GM23338 (cell line): Measurements from ENCODE around the gene IL20. TPM values are rescaled to one million over a fixed set of nuclear protein-coding genes. Genes with fewer than 3 reads are reported as not detected.

Source experiments
- ATAC-seq: fragments of 200-7000 bp; cut with Tn5 transposase; 3 replicates; pipeline ENCODE4 v1.9.1; 2020
- DNase-seq: peaks from one replicate; pipeline ENCODE4 v3.0.0-alpha.2; 2015; ENCODE audit warnings: low spot score
- H2AFZ ChIP-seq: fragments of 200-600 bp; sonication (generic); 2 replicates; pipeline ENCODE4 v1.8.0; 2016; ENCODE audit warnings: antibody characterized with exemption, mild to moderate bottlenecking, moderate library complexity
- H3F3A ChIP-seq: fragments of 200-600 bp; sonication (generic); replicated peaks from 2 replicates; pipeline ENCODE4 v1.8.0; 2017; ENCODE audit warnings: antibody characterized with exemption, mixed run types, low read depth
- H3K27ac ChIP-seq: fragments of 200-600 bp; sonication (generic); 2 replicates; pipeline ENCODE4 v1.6.1; 2016; ENCODE audit warnings: low read depth
- H3K27me3 ChIP-seq: fragments of 200-600 bp; sonication (generic); 2 replicates; pipeline ENCODE4 v1.8.0; 2016; ENCODE audit warnings: mild to moderate bottlenecking, mixed run types, moderate library complexity; ENCODE audit not compliant: insufficient read depth
- H3K36me3 ChIP-seq: fragments of 200-600 bp; sonication (generic); 2 replicates; pipeline ENCODE4 v1.8.0; 2016; ENCODE audit warnings: mild to moderate bottlenecking; ENCODE audit not compliant: insufficient read depth
- H3K4me1 ChIP-seq: fragments of 200-600 bp; sonication (generic); 2 replicates; pipeline ENCODE4 v1.8.0; 2016; ENCODE audit warnings: mild to moderate bottlenecking, moderate library complexity; ENCODE audit not compliant: insufficient read depth
- H3K4me2 ChIP-seq: fragments of 200-600 bp; sonication (generic); 2 replicates; pipeline ENCODE4 v1.7.1; 2017; ENCODE audit warnings: mixed run types
- H3K4me3 ChIP-seq: fragments of 200-600 bp; sonication (generic); 2 replicates; pipeline ENCODE4 v1.6.1; 2016; ENCODE audit warnings: mixed run types
- H3K79me2 ChIP-seq: fragments of 200-600 bp; sonication (generic); replicated peaks from 2 replicates; pipeline ENCODE4 v1.8.0; 2017; ENCODE audit warnings: mild to moderate bottlenecking; ENCODE audit not compliant: insufficient read depth
- H3K9me2 ChIP-seq: fragments of 200-600 bp; sonication (generic); 2 replicates; pipeline ENCODE4 v1.8.0; 2017; ENCODE audit not compliant: insufficient read depth
- H4K20me1 ChIP-seq: fragments of 200-600 bp; sonication (generic); replicated peaks from 2 replicates; pipeline ENCODE4 v1.8.0; 2017; ENCODE audit warnings: mild to moderate bottlenecking; ENCODE audit not compliant: insufficient read depth
- H3K27ac Mint-ChIP-seq: 2 replicates; pipeline ENCODE4 v1.8.0; 2020; ENCODE audit warnings: inconsistent platforms, mild to moderate bottlenecking, moderate library complexity, mixed read lengths
- H3K27me3 Mint-ChIP-seq: 3 replicates; pipeline ENCODE4 v1.8.0; 2022; ENCODE audit warnings: low read depth, mild to moderate bottlenecking, moderate library complexity, mixed read lengths, inconsistent platforms; ENCODE audit not compliant: insufficient read depth, poor library complexity
- H3K36me3 Mint-ChIP-seq: 3 replicates; pipeline ENCODE4 v1.8.0; 2021; ENCODE audit warnings: low read depth, mild to moderate bottlenecking, inconsistent platforms, moderate library complexity, mixed read lengths
- H3K4me1 Mint-ChIP-seq: 3 replicates; pipeline ENCODE4 v1.8.0; 2020; ENCODE audit warnings: mild to moderate bottlenecking, inconsistent platforms, mixed read lengths
- H3K4me3 Mint-ChIP-seq: 3 replicates; pipeline ENCODE4 v1.8.0; 2021; ENCODE audit warnings: moderate library complexity, mild to moderate bottlenecking, inconsistent platforms, mixed read lengths
- H3K9me3 Mint-ChIP-seq: 3 replicates; pipeline ENCODE4 v1.8.0; 2020; ENCODE audit warnings: moderate library complexity, mild to moderate bottlenecking, inconsistent platforms, mixed read lengths
- CREB1 ChIP-seq: fragments of 250-450 bp; sonication (Bioruptor Pico); IDR thresholded peaks from 2 replicates; pipeline ENCODE4 v1.5.0; 2020; ENCODE audit warnings: low read depth, mild to moderate bottlenecking, moderate library complexity
- CTCF ChIP-seq, 2 experiments: fragments of 200-600 bp in 1 of 2; sonication (generic) in 1 of 2; conservative IDR thresholded peaks; 2 replicates each; pipeline versions ENCODE4 v1.5.1 to v1.6.1; 2016 to 2017; ENCODE audit warnings: antibody characterized with exemption in 2 of 2, low read depth in 2 of 2, mild to moderate bottlenecking in 2 of 2, moderate library complexity in 1 of 2
- EZH2 ChIP-seq: fragments of 200-600 bp; sonication (generic); IDR thresholded peaks from one replicate; pipeline ENCODE4 v1.8.0; 2017; ENCODE audit warnings: antibody characterized with exemption, mild to moderate bottlenecking, low read depth; ENCODE audit not compliant: unreplicated experiment
- EZH2phosphoT487 ChIP-seq: fragments of 200-600 bp; sonication (generic); IDR thresholded peaks from one replicate; pipeline ENCODE4 v1.8.1; 2018; ENCODE audit warnings: antibody characterized with exemption; ENCODE audit not compliant: unreplicated experiment
- JUNB ChIP-seq: IDR thresholded peaks from one replicate; pipeline ENCODE4 v1.6.1; 2016; ENCODE audit warnings: antibody characterized with exemption; ENCODE audit not compliant: unreplicated experiment
- NANOG ChIP-seq: IDR thresholded peaks from 2 replicates; pipeline ENCODE4 v1.6.1; 2016; ENCODE audit warnings: antibody characterized with exemption, borderline replicate concordance
- POLR2AphosphoS5 ChIP-seq: IDR thresholded peaks from 2 replicates; pipeline ENCODE4 v1.6.1; 2016; ENCODE audit warnings: antibody characterized with exemption, low read depth
- REST ChIP-seq: IDR thresholded peaks from one replicate; pipeline ENCODE4 v1.6.1; 2018; ENCODE audit warnings: antibody characterized with exemption; ENCODE audit not compliant: unreplicated experiment
- STAT1 ChIP-seq: IDR thresholded peaks from one replicate; pipeline ENCODE4 v1.6.1; 2016; ENCODE audit warnings: antibody characterized with exemption; ENCODE audit not compliant: unreplicated experiment
- ZNF114 ChIP-seq: fragments of 250-450 bp; sonication (Bioruptor Pico); IDR thresholded peaks from 2 replicates; pipeline ENCODE4 v1.5.0; 2020; ENCODE audit warnings: mild to moderate bottlenecking, moderate library complexity
- ZNF331 ChIP-seq: fragments of 250-450 bp; sonication (Bioruptor Pico); IDR thresholded peaks from 2 replicates; pipeline ENCODE4 v1.5.0; 2020; ENCODE audit warnings: low read depth, mild to moderate bottlenecking, moderate library complexity
- polyA plus RNA-seq: library from polyadenylated mRNA; unstranded; fragments of >200 nt; fragmentation: Nextera tagmentation; extraction: Ambion mirVana; gene quantifications from 2 replicates; pipeline ENCODE4 v1.2.1, GENCODE V29; 2016
- total RNA-seq: library from RNA; depleted of rRNA; stranded (reverse); fragments of >200 nt; shearing (Covaris generic); gene quantifications from 2 replicates; pipeline ENCODE4 v1.2.3, GENCODE V29; 2014
- TF ChIP-seq, protein P1 (sequence below): IDR thresholded peaks from 2 replicates; pipeline ENCODE4 v1.6.1; 2016; ENCODE audit warnings: antibody characterized with exemption
- TF ChIP-seq, protein P2 (sequence below): fragments of 250-450 bp; sonication (Bioruptor Pico); IDR thresholded peaks from 2 replicates; pipeline ENCODE4 v1.5.0; 2020; ENCODE audit warnings: mild to moderate bottlenecking, moderate library complexity

Gene IL20
- total and polyA plus RNA-seq, 2 experiments from 2014 or later, result not detected

DNA sequence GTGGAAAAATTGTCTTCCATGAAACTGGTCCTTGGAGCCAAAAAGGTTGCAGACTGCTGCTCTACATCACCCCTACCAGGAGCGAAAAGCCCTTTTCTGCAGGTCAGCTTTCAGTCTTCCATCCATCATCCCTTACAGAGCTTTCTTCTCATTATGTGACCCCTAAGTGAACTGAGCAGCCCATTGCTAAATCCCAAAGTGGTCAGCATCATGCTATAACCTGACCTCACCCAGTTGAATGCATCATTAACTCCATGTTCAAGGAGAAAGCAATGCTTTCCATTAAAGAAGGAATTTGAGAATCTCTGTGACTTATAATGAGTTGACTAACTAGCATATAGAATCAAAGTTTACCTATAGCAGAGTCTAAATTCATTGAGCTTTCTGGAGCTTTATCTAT is 21.4 kb downstream of the IL20 start:
- no peak overlapping the region for H3K4me3 ChIP-seq
- Mint-ChIP-seq H3K4me1 (peaks cover 17% of the 10 kb centered on the region), H3K4me3 (no peak overlapping the region), H3K9me3 (peaks cover under 1% of the 10 kb centered on the region; the same call in 1 of the 3 replicates), H3K36me3 (no peaks in the 10 kb centered on the region), H3K27me3 (no peaks in the 10 kb centered on the region), H3K27ac (no peak overlapping the region)
- no peaks in the 10 kb centered on the region for H4K20me1 ChIP-seq
- no peak overlapping the region for H3K4me2 ChIP-seq
- TF ChIP-seq REST (no peak), EZH2phosphoT487 (no peak), POLR2AphosphoS5 (no peak), JUNB (no peak), ZNF331 (CRISPR knock-in tag) (no peak), EZH2 (no peak), NANOG (no peak), STAT1 (no peak), ZNF114 (CRISPR knock-in tag) (no peak), CREB1 (CRISPR knock-in tag) (no peak), CTCF (conservative IDR thresholded peaks at IDR 0.05; ENCODE audit: low read depth in 2 of 2) (no peak)
- TF ChIP-seq, protein P1, sequence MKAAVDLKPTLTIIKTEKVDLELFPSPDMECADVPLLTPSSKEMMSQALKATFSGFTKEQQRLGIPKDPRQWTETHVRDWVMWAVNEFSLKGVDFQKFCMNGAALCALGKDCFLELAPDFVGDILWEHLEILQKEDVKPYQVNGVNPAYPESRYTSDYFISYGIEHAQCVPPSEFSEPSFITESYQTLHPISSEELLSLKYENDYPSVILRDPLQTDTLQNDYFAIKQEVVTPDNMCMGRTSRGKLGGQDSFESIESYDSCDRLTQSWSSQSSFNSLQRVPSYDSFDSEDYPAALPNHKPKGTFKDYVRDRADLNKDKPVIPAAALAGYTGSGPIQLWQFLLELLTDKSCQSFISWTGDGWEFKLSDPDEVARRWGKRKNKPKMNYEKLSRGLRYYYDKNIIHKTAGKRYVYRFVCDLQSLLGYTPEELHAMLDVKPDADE, result no peak
- TF ChIP-seq, protein P2, sequence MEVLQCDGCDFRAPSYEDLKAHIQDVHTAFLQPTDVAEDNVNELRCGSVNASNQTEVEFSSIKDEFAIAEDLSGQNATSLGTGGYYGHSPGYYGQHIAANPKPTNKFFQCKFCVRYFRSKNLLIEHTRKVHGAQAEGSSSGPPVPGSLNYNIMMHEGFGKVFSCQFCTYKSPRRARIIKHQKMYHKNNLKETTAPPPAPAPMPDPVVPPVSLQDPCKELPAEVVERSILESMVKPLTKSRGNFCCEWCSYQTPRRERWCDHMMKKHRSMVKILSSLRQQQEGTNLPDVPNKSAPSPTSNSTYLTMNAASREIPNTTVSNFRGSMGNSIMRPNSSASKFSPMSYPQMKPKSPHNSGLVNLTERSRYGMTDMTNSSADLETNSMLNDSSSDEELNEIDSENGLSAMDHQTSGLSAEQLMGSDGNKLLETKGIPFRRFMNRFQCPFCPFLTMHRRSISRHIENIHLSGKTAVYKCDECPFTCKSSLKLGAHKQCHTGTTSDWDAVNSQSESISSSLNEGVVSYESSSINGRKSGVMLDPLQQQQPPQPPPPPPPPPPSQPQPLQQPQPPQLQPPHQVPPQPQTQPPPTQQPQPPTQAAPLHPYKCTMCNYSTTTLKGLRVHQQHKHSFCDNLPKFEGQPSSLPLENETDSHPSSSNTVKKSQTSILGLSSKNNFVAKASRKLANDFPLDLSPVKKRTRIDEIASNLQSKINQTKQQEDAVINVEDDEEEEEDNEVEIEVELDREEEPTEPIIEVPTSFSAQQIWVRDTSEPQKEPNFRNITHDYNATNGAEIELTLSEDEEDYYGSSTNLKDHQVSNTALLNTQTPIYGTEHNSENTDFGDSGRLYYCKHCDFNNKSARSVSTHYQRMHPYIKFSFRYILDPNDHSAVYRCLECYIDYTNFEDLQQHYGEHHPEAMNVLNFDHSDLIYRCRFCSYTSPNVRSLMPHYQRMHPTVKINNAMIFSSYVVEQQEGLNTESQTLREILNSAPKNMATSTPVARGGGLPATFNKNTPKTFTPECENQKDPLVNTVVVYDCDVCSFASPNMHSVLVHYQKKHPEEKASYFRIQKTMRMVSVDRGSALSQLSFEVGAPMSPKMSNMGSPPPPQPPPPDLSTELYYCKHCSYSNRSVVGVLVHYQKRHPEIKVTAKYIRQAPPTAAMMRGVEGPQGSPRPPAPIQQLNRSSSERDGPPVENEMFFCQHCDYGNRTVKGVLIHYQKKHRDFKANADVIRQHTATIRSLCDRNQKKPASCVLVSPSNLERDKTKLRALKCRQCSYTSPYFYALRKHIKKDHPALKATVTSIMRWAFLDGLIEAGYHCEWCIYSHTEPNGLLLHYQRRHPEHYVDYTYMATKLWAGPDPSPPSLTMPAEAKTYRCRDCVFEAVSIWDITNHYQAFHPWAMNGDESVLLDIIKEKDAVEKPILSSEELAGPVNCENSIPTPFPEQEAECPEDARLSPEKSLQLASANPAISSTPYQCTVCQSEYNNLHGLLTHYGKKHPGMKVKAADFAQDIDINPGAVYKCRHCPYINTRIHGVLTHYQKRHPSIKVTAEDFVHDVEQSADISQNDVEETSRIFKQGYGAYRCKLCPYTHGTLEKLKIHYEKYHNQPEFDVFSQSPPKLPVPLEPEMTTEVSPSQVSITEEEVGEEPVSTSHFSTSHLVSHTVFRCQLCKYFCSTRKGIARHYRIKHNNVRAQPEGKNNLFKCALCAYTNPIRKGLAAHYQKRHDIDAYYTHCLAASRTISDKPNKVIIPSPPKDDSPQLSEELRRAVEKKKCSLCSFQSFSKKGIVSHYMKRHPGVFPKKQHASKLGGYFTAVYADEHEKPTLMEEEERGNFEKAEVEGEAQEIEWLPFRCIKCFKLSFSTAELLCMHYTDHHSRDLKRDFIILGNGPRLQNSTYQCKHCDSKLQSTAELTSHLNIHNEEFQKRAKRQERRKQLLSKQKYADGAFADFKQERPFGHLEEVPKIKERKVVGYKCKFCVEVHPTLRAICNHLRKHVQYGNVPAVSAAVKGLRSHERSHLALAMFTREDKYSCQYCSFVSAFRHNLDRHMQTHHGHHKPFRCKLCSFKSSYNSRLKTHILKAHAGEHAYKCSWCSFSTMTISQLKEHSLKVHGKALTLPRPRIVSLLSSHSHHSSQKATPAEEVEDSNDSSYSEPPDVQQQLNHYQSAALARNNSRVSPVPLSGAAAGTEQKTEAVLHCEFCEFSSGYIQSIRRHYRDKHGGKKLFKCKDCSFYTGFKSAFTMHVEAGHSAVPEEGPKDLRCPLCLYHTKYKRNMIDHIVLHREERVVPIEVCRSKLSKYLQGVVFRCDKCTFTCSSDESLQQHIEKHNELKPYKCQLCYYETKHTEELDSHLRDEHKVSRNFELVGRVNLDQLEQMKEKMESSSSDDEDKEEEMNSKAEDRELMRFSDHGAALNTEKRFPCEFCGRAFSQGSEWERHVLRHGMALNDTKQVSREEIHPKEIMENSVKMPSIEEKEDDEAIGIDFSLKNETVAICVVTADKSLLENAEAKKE (CRISPR knock-in tag), result no peak
- no peaks in the 10 kb centered on the region; the same call in 1 of the 2 replicates for H3K36me3 ChIP-seq
- no peak for DNase-seq
- H3K27ac ChIP-seq, result no peak overlapping the region
- H3K9me2 ChIP-seq, result 0 out of 2 replicates have a peak, but pooled peaks cover 4% of the 10 kb centered on the region
- no peak for ATAC-seq
- H3K4me1 ChIP-seq, result peaks cover 18% of the 10 kb centered on the region
- no peak overlapping the region for H2AFZ ChIP-seq
- no peaks in the 10 kb centered on the region for H3K79me2 ChIP-seq
- no peaks in the 10 kb centered on the region for H3F3A ChIP-seq
- H3K27me3 ChIP-seq, result no peaks in the 10 kb centered on the region
